ENCODE measurements around the gene STX19.

DNA sequence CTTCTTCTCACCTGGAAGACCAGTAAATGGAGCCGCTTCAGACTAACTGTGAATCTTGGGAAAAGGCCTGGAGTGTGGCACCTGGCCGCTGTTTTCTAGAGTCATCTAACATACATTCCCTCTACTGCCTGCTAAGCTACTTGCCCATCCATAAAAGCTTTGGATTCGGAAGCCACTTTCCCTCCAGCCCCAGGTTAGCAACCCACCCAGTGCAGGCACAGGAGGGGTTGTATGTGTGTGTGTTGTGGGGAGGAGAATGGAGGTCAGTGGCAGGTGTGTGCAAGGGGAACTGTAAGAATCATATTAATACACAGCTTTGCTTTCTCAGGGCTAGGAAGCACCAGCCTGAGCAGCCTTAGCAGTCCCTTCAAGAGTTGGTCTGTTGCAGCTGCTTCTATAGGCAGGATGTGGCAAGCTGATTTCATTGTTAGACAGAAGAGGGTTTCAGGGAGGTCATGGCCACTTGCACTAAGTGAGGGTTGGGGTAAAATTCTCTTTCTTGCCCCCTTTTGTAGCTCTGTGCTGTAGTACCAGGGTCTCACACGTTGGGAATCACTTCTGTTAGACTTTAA is 43.4 kb upstream of the STX19 start:
- TF ChIP-seq, protein P1, sequence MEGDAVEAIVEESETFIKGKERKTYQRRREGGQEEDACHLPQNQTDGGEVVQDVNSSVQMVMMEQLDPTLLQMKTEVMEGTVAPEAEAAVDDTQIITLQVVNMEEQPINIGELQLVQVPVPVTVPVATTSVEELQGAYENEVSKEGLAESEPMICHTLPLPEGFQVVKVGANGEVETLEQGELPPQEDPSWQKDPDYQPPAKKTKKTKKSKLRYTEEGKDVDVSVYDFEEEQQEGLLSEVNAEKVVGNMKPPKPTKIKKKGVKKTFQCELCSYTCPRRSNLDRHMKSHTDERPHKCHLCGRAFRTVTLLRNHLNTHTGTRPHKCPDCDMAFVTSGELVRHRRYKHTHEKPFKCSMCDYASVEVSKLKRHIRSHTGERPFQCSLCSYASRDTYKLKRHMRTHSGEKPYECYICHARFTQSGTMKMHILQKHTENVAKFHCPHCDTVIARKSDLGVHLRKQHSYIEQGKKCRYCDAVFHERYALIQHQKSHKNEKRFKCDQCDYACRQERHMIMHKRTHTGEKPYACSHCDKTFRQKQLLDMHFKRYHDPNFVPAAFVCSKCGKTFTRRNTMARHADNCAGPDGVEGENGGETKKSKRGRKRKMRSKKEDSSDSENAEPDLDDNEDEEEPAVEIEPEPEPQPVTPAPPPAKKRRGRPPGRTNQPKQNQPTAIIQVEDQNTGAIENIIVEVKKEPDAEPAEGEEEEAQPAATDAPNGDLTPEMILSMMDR (IDR thresholded peaks at IDR 0.05): no peak
- TF ChIP-seq ZFX (IDR thresholded peaks at IDR 0.05; ENCODE audit: borderline replicate concordance): no peak
